SJCRH30 (cell line): Measurements from ENCODE around the gene C16orf74. TPM values are rescaled to one million over a fixed set of nuclear protein-coding genes. Genes with fewer than 3 reads are reported as not detected.
A peak's percentile ranks its signal among the peaks of the same experiment; 100 is the strongest.

Source experiments
- DNase-seq, 2 experiments: peaks; one replicate each; pipeline ENCODE4 v3.0.0-alpha.2; 2015 to 2020
- H3K27ac ChIP-seq: fragments of 250-450 bp; sonication (Bioruptor Pico); 2 replicates; pipeline ENCODE4 v1.5.1; 2020; ENCODE audit warnings: mild to moderate bottlenecking, moderate library complexity
- H3K27me3 ChIP-seq: fragments of 250-450 bp; sonication (Bioruptor Pico); 2 replicates; pipeline ENCODE4 v1.5.1; 2020; ENCODE audit warnings: mild to moderate bottlenecking, moderate library complexity
- H3K36me3 ChIP-seq: fragments of 250-450 bp; sonication (Bioruptor Pico); 2 replicates; pipeline ENCODE4 v1.5.1; 2020; ENCODE audit warnings: mild to moderate bottlenecking, moderate library complexity
- H3K4me1 ChIP-seq: fragments of 250-450 bp; sonication (Bioruptor Pico); 2 replicates; pipeline ENCODE4 v1.5.1; 2020; ENCODE audit warnings: mild to moderate bottlenecking, moderate library complexity
- H3K4me3 ChIP-seq: fragments of 250-450 bp; sonication (Bioruptor Pico); 2 replicates; pipeline ENCODE4 v1.5.1; 2020; ENCODE audit warnings: mild to moderate bottlenecking, moderate library complexity
- H3K9me3 ChIP-seq: fragments of 250-450 bp; sonication (Bioruptor Pico); replicated peaks from 2 replicates; pipeline ENCODE4 v1.5.1; 2020; ENCODE audit warnings: mild to moderate bottlenecking, moderate library complexity
- total RNA-seq: library from RNA; depleted of rRNA; stranded (reverse); fragments of >200 nt; shearing (Covaris generic); gene quantifications from 2 replicates; pipeline ENCODE4 v1.2.3, GENCODE V29; 2014

C16orf74 gene
- total RNA-seq, 1 experiment from 2014 or later, result 1.1 TPM

- Histone ChIP-seq H3K9me3 (no peaks in the 10 kb centered on the region), H3K4me1 (peaks cover 3% of the 10 kb centered on the region; the same call in 1 of the 2 replicates), H3K4me3 (no peak overlapping the region), H3K27me3 (no peaks in the 10 kb centered on the region; the same call in 1 of the 2 replicates), H3K36me3 (no peaks in the 10 kb centered on the region), H3K27ac (no peak overlapping the region)
- DNase-seq, result no peak
These were observed 12.7 kb upstream of the C16orf74 start for GRCh38 chr16:85763616-85764015.

- H3K27ac ChIP-seq, result no peak overlapping the region
- DNase-seq, result peak in 1 of 2 experiments; percentile 13
- H3K4me1 ChIP-seq, result peaks cover 3% of the 10 kb centered on the region; the same call in 1 of the 2 replicates
- H3K4me3 ChIP-seq, result no peak overlapping the region
- H3K9me3 ChIP-seq, result no peaks in the 10 kb centered on the region
- H3K27me3 ChIP-seq, result no peaks in the 10 kb centered on the region; the same call in 1 of the 2 replicates
- H3K36me3 ChIP-seq, result no peaks in the 10 kb centered on the region
These were observed 12.1 kb upstream of the C16orf74 start for GRCh38 chr16:85762970-85763369.

GRCh38 chr16:85761861-85762260 is 11.0 kb upstream of the C16orf74 start:
- Histone ChIP-seq H3K36me3 (no peaks in the 10 kb centered on the region), H3K4me3 (no peak overlapping the region), H3K27me3 (no peaks in the 10 kb centered on the region; the same call in 1 of the 2 replicates), H3K9me3 (no peaks in the 10 kb centered on the region), H3K27ac (no peak overlapping the region), H3K4me1 (peaks cover 6% of the 10 kb centered on the region; the same call in 1 of the 2 replicates)
- DNase-seq, result no peak

- H3K36me3 ChIP-seq, result no peaks in the 10 kb centered on the region
- H3K27me3 ChIP-seq, result no peaks in the 10 kb centered on the region; the same call in 1 of the 2 replicates
- peaks cover 14% of the 10 kb centered on the region; the same call in 1 of the 2 replicates for H3K4me1 ChIP-seq
- no peaks in the 10 kb centered on the region for H3K9me3 ChIP-seq
- peak in 1 of 2 experiments; percentile 54 for DNase-seq
- no peak overlapping the region for H3K4me3 ChIP-seq
- no peak overlapping the region for H3K27ac ChIP-seq
These were observed 8.9 kb upstream of the C16orf74 start for GRCh38 chr16:85759631-85760419.

- peak in 1 of 2 experiments; percentile 15 for DNase-seq
- H3K27me3 ChIP-seq, result no peaks in the 10 kb centered on the region; the same call in 1 of the 2 replicates
- H3K4me1 ChIP-seq, result peaks cover 14% of the 10 kb centered on the region; the same call in 1 of the 2 replicates
- no peaks in the 10 kb centered on the region for H3K9me3 ChIP-seq
- H3K4me3 ChIP-seq, result no peak overlapping the region
- H3K27ac ChIP-seq, result no peak overlapping the region
- no peaks in the 10 kb centered on the region for H3K36me3 ChIP-seq
These were observed 8.2 kb upstream of the C16orf74 start for GRCh38 chr16:85759136-85759535.

GRCh38 chr16:85757341-85757822 is 6.5 kb upstream of the C16orf74 start:
- no peaks in the 10 kb centered on the region for H3K9me3 ChIP-seq
- H3K4me1 ChIP-seq, result peaks cover 18% of the 10 kb centered on the region; the same call in 1 of the 2 replicates
- H3K36me3 ChIP-seq, result no peaks in the 10 kb centered on the region
- no peak overlapping the region for H3K27ac ChIP-seq
- H3K27me3 ChIP-seq, result no peaks in the 10 kb centered on the region; the same call in 1 of the 2 replicates
- H3K4me3 ChIP-seq, result no peak overlapping the region
- DNase-seq, result peak in 1 of 2 experiments; percentile 20

- peak in 1 of 2 experiments; percentile 56 for DNase-seq
- no peaks in the 10 kb centered on the region; the same call in 1 of the 2 replicates for H3K27me3 ChIP-seq
These were observed 5.3 kb upstream of the C16orf74 start for GRCh38 chr16:85755929-85756768.

GRCh38 chr16:85754413-85754812 is 3.5 kb upstream of the C16orf74 start:
- Histone ChIP-seq H3K4me3 (no peak overlapping the region), H3K27me3 (no peaks in the 10 kb centered on the region; the same call in 1 of the 2 replicates), H3K36me3 (no peaks in the 10 kb centered on the region), H3K4me1 (peaks cover 19% of the 10 kb centered on the region; the same call in 1 of the 2 replicates), H3K27ac (no peak overlapping the region), H3K9me3 (no peaks in the 10 kb centered on the region)
- no peak for DNase-seq

More at GRCh38 chr16:85755929-85756768, 5.3 kb upstream of the C16orf74 start:
- H3K4me3 ChIP-seq, result peak overlapping the region; percentile 36
- H3K9me3 ChIP-seq, result no peaks in the 10 kb centered on the region
- no peaks in the 10 kb centered on the region for H3K36me3 ChIP-seq
- peaks cover 21% of the 10 kb centered on the region; the same call in 1 of the 2 replicates for H3K4me1 ChIP-seq
- peak overlapping the region; percentile 53 for H3K27ac ChIP-seq

- Histone ChIP-seq H3K27me3 (no peaks in the 10 kb centered on the region; the same call in 1 of the 2 replicates), H3K27ac (no peak overlapping the region)
These were observed 3.1 kb upstream of the C16orf74 start for GRCh38 chr16:85753976-85754375.

GRCh38 chr16:85753559-85753958 is 2.7 kb upstream of the C16orf74 start:
- Histone ChIP-seq H3K36me3 (no peaks in the 10 kb centered on the region), H3K27me3 (no peaks in the 10 kb centered on the region; the same call in 1 of the 2 replicates), H3K27ac (no peak overlapping the region), H3K4me3 (no peak overlapping the region), H3K4me1 (peaks cover 18% of the 10 kb centered on the region; the same call in 1 of the 2 replicates), H3K9me3 (no peaks in the 10 kb centered on the region)
- no peak for DNase-seq

More at GRCh38 chr16:85753976-85754375, 3.1 kb upstream of the C16orf74 start:
- Histone ChIP-seq H3K4me1 (peaks cover 18% of the 10 kb centered on the region; the same call in 1 of the 2 replicates), H3K9me3 (no peaks in the 10 kb centered on the region), H3K36me3 (no peaks in the 10 kb centered on the region), H3K4me3 (no peak overlapping the region)
- DNase-seq, result no peak

GRCh38 chr16:85752511-85753420 is 1.9 kb upstream of the C16orf74 start:
- H3K9me3 ChIP-seq, result no peaks in the 10 kb centered on the region
- no peak overlapping the region for H3K4me3 ChIP-seq
- no peak overlapping the region for H3K27ac ChIP-seq
- H3K36me3 ChIP-seq, result no peaks in the 10 kb centered on the region
- peaks cover 18% of the 10 kb centered on the region; the same call in 1 of the 2 replicates for H3K4me1 ChIP-seq
- peak; percentile 43 to 49 for DNase-seq
- H3K27me3 ChIP-seq, result no peaks in the 10 kb centered on the region; the same call in 1 of the 2 replicates

GRCh38 chr16:85751698-85752501 is 1.0 kb upstream of the C16orf74 start:
- peaks cover 15% of the 10 kb centered on the region; the same call in 1 of the 2 replicates for H3K4me1 ChIP-seq
- no peaks in the 10 kb centered on the region; the same call in 1 of the 2 replicates for H3K27me3 ChIP-seq

More at GRCh38 chr16:85751698-85752501, 1.0 kb upstream of the C16orf74 start:
- DNase-seq, result no peak
- Histone ChIP-seq H3K27ac (no peak overlapping the region), H3K9me3 (no peaks in the 10 kb centered on the region), H3K36me3 (no peaks in the 10 kb centered on the region), H3K4me3 (no peak overlapping the region)
